H1 (cell line): ENCODE data around the gene CCDC15. TPM values are rescaled to one million over a fixed set of nuclear protein-coding genes. Genes with fewer than 3 reads are reported as not detected.

Experiments
- ATF2 ChIP-seq: IDR thresholded peaks from 2 replicates; pipeline ENCODE4 v1.6.1; 2012; ENCODE audit warnings: low read length, inconsistent platforms
- MAFK ChIP-seq: IDR thresholded peaks from 2 replicates; pipeline ENCODE4 v1.6.1; 2012; ENCODE audit warnings: low read depth, mild to moderate bottlenecking, improper control_type of control experiment, low read length
- SIN3A ChIP-seq, 2 experiments: IDR thresholded peaks in 1 of 2; conservative IDR thresholded peaks in 1 of 2; 2 replicates each; pipeline ENCODE4 v1.6.1; 2011 to 2012; ENCODE audit warnings: low read length in 2 of 2, improper control_type of control experiment in 1 of 2, low read depth in 1 of 2, mild to moderate bottlenecking in 1 of 2
- TEAD4 ChIP-seq: IDR thresholded peaks from 2 replicates; pipeline ENCODE4 v1.6.1; 2012; ENCODE audit warnings: low read depth, low read length, inconsistent platforms, mixed read lengths
- polyA plus RNA-seq, 7 experiments: library from polyadenylated mRNA; depleted of rRNA in 3 of 7; stranded (reverse) in 5 of 7; unstranded in 2 of 7; fragments of >200 nt in 5 of 7; fragments of 200-250 nt in 2 of 7; gene quantifications; 1 replicate in 5 of 7; 2 replicates in 1 of 7; 4 replicates in 1 of 7; pipeline versions ENCODE4 v1.2.1 to v1.2.3, GENCODE V29; 2011 to 2013; ENCODE audit warnings: missing spikeins in 2 of 7, mixed read lengths in 2 of 7
- total RNA-seq: library from RNA; stranded (reverse); fragmentation: NEBNext Ultra II Directional; extraction: Animal tissue kit (Norgen Biotek cat#: 25700); gene quantifications from 2 replicates; pipeline ENCODE4 v1.2.1, GENCODE V29; 2021
- TF ChIP-seq, protein P1 (sequence below), 3 experiments: IDR thresholded peaks; 1 replicate in 2 of 3; 2 replicates in 1 of 3; pipeline versions ENCODE4 v1.5.1 to v1.6.1; 2011; ENCODE audit warnings: low read length in 3 of 3, mild to moderate bottlenecking in 3 of 3, inconsistent platforms in 2 of 3, low read depth in 1 of 3, moderate library complexity in 1 of 3; ENCODE audit not compliant: insufficient read depth in 1 of 3; ENCODE audit errors: control extremely low read depth in 1 of 3

The CCDC15 gene
- total and polyA plus RNA-seq, 2 of the 8 experiments (the other 6 are each of a cell fraction or from before 2014, with no cell fraction given): 1.5 to 3.1 TPM

DNA sequence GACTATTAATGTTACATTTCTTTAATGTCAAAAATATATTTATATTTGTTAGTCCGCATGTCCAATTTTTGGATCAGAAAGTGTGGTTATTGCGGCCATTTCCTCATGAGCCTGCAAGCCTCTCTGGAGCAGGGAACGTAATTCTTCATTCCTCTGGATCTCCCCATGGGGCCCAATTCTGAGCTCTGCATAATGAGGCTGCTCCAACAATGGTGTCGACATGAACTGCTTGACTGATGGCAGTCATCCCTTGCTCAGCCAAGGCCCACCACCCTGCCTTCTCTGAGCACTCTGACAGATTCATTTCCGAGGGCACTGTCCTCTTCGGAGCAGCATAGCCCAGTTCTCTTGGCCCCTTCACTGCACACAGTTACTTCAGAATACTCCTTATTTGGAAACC lies 15.0 kb upstream of the CCDC15 start (continued):
- no peak for TF ChIP-seq ATF2
- no peak for TF ChIP-seq TEAD4
- no peak for TF ChIP-seq MAFK
- TF ChIP-seq, protein P1, sequence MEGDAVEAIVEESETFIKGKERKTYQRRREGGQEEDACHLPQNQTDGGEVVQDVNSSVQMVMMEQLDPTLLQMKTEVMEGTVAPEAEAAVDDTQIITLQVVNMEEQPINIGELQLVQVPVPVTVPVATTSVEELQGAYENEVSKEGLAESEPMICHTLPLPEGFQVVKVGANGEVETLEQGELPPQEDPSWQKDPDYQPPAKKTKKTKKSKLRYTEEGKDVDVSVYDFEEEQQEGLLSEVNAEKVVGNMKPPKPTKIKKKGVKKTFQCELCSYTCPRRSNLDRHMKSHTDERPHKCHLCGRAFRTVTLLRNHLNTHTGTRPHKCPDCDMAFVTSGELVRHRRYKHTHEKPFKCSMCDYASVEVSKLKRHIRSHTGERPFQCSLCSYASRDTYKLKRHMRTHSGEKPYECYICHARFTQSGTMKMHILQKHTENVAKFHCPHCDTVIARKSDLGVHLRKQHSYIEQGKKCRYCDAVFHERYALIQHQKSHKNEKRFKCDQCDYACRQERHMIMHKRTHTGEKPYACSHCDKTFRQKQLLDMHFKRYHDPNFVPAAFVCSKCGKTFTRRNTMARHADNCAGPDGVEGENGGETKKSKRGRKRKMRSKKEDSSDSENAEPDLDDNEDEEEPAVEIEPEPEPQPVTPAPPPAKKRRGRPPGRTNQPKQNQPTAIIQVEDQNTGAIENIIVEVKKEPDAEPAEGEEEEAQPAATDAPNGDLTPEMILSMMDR (IDR thresholded peaks at IDR 0.05; ENCODE audit: control extremely low read depth in 1 of 3, insufficient read depth in 1 of 3, low read depth in 1 of 3, low read length in 3 of 3): no peak
- TF ChIP-seq SIN3A (conservative IDR thresholded peaks at IDR 0.05 in 1 of 2, IDR thresholded peaks at IDR 0.05 in 1 of 2; ENCODE audit: low read depth in 1 of 2, low read length in 2 of 2): no peak
